Embryonic facial prominence (tissue), 1 donor: ENCODE results near the gene CAMTA1.

Experiments used
- DNase-seq: peaks from one replicate; pipeline ENCODE4 v3.0.0-alpha.2; 2016; ENCODE audit errors: extremely low spot score

Gene CAMTA1

DNA sequence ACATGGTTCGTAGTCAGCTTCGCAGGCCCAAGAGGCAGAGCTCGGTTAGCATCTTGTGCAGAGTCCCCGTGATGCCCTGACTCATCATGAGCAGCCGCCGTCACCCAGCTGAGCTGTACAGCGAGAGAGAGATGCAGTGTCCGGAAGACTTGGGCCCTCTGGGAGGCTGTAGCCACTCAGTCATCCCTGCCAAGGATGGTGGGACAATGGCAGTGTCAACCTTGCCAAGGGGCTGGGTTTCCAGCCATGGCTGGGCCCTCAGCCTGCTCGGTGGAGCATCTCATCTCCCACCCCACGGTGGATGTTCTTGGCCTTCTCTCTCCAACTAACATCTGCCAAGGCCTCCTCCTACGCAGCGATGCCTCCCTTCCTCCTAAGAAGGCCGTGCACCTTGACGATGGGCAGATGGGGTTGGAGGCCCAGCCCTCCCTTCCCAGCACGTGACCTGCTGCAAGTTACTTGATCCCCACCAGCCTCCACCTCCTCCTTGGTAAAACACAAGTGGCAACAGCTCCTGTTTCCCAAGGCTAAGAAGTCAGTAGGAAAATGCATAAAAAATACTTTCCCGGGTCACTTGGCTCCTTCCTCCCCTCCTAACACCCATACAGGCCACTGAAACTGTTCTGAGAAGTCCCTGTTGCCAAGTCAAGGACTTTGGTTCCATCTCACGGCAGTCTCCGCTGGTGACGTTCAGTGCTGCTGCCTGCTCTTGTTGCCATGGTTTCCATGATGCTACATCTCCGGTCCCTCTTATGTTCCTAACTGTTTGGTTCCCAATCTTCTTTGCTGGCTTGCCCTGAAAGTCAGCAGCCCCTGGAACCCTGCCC lies 601.2 kb downstream of the CAMTA1 start:
- DNase-seq: no peak

DNA sequence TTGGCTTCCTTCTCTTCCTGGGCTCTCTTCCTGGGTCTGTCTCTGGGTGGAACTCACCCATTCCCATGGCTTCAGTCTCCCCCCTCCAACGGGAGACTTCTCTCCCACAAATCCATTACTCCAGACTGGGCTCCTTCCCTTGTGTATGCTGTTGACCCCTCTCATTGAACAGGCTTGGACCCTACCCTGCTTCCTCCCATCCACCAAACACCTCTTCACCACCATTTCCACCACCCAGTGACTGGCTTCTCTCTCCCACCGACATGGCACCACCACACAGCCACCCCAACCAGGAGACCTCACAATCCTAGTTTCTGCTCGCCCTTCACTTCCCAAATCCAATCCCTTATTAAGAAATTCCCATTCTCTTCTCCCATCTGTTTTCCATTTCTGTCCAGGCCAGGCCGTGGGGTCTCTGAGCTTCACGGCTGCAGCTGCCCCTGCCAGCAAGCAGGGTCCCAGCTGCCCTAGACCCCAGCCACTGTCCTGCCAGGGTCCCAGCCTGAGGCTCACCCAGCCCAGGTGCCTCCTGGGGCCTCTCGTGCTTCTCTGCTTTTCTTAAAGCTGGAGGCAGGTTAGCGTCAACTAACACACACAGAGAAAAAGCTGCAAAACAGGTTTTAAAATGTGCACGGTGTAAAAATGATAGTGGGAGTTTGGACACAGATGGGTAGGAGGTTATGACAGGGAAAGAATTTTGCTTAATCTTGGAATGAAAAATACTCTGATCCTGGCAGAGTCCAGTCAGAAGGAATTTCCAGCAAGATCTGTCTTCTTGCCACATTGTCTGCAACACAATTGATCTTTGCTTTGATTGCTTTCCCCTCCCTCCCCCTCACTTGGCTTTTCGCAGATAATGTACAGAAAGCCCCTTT lies 602.0 kb downstream of the CAMTA1 start:
- no peak for DNase-seq

DNA sequence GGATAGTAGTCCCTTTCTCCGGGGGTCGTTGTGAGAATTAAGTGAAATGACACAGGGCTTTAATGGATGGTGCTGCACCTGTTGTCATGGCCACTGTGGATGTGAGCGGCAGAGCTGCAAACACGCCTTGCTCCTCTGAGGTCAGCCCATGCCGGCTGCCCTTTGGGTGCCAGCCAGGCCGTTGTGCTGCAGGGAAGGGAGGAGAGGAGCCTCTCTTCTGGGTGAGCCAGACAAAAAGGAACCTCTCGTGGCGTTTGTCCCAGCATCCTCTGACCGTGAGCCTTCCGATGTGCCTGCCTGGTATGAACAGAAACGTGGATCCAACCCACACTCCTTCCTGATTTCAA lies 602.9 kb downstream of the CAMTA1 start:
- no peak for DNase-seq

DNA sequence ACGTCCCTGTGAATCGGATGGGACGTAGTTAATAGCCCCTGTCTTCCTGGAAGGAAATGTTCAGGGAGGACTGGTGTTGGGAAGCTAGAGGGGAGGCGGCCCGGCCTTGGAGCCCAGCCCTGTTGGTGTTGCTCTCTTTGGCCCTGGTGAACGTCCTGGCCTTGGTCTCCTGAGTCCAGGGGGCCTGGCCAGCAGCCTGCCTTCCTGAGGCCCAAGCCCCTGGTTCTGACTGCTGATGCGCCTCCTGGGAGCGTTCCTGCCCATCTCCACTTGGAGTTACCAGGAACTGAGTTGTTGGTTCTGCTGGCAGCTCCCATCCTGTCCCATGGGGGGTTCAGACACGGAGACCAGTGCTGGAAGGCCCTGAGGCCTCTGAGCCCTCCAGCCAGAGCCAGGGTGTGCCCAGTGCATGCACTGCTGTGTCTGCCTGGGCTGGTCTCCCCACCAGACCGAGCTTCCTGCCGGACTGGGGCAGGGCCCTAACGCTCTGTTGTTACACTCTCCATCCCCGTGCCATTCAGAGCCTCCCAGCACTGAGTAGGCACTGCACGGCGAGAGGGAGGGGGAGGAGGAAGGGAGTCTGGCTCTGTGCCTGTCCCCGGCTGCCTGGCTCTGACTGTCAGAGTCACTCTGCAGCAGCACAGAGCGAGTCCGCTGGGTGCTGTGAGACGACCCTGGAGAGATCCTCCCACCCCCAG lies 603.4 kb downstream of the CAMTA1 start:
- no peak for DNase-seq

DNA sequence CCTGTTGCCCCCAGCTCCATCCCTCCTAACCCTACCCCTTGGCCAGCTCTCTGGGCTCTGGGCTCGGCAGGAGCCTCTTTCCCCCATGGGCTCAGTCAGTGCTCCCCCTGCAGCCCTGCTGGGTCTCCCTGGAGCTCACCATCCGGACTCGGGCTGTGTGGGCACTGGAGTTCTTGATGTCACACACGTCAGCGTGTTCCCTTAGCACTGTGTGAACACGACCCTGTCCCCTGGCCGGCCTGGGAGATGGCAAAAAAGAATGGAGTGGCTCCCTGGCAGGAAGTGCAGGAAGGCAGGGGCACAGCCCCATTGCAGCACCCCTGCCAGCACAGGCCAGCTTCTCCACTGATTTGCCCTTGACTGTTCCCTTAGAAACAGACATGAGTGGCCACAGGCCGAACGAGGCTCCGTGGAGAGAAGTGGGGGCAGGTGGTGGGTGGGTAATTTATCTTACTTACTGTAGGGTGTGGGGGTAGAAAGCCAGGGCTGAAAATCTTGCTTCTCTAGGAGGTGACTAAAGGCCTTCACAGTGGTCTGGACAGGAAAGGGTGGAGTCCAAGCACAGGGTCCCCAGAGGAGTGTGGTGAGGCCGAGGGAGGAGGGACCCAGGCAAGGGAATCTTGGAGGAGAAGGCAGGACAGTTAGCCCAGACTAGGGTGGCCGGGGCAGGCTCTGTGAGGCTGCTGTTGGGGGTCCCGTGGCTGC lies 604.1 kb downstream of the CAMTA1 start:
- DNase-seq: no peak

DNA sequence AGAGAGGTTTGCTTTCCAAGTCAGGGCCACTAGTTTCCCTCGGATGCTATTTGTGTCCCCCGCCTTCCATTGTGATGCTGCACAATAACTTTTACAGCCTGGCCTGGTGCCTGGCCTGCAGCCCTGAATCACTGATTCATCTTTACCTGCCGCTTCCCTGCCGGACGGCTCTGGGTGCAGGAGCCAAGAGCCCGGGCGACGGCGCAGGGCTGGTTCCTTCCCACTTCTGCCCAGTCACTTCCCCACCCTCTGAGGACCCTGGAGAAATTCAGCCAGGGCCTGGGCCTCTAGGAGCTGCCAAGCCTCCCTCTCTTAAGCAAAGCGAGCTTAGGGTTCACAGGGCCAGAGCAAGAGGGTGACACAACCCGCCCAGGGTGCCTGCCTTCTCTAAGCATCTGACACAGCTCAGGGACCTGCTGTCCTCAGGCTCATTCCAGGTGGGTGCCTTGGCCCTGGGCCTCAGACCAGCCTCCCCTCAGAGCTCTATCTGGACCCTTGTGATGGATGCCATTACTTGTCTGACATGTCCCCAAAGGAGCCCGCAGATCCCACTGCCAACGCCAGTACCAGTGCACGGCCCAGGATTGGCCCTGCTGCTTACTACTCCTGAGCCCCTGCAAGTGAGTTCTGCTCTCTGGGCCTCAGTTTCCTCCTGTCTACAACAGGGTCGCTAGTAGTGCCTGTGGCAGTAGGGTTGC lies 604.8 kb downstream of the CAMTA1 start:
- no peak for DNase-seq

DNA sequence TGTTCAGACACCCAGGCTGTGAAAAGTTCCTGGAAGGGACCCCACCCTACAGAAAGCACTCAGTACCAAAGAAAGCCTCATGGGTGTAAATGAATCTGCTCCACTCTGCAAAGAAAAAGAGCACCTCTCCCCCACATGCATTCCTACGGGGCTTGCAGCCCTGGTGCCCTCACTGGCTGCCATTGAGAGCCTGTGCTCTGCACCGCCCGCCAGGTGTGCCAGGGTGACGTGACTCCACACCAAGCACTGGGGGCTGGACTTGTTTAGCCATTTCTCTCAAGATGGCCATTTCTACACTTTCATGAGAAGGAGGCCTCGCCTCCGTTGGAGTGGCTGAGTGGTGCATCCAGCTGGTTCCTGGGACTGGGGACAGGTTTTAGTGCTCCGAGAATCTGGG lies 605.3 kb downstream of the CAMTA1 start:
- no peak for DNase-seq

DNA sequence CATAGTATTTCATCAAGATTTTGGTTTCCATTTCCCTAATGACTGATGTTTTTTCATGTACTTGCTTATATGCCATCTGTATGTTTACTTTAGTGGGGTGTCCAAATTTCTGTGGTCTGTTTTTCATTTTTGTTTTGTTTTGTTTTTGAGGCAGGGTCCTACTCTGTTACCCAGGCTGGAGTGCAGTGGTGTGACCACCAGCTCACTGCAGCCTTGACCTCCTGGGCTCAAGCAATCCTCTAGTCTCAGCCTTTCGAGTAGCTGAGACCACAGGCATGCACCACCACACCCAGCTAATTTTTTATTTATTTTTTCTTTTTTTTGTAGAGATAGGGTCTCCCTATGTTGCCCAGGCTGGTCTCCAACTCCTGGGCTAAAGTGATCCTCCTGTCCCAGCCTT lies 607.9 kb downstream of the CAMTA1 start:
- DNase-seq: no peak

DNA sequence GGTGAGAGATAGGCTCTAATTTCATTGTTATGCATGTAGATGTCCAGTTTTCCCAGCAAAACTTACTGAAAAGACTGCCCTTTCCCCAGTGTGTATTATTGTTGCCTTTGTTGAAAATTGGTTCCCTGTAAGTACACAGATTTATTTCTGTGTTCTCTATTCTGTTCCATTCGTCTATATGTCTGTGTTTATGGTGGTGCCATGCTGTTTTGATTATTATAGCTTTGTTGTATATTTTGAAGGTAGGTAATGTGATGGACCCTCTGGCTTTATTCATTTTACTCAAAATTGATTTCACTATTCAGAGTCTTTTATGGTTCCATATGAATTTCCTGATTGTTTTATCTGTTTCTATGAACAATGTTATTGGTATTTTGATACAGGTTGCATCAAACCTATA lies 610.0 kb downstream of the CAMTA1 start:
- no peak for DNase-seq

DNA sequence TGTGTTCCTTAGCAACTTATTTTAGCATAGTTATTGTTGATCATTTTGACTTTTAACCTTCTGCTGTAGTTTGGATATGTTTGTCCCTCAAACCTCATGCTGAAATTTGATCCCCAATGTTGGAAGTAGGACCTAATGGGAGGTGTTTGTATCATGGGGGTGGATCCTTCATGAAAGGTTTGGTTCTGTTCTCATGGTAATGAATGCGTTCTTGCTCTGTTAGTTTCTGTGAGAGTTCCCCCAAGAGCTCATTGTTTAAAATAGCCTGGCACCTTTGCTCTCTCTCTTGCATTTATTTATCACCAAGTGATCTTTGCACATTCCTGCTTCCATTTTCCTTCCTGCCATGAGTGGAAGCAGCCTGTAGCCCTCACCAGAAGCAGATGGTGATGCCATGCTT lies 613.7 kb downstream of the CAMTA1 start:
- no peak for DNase-seq

DNA sequence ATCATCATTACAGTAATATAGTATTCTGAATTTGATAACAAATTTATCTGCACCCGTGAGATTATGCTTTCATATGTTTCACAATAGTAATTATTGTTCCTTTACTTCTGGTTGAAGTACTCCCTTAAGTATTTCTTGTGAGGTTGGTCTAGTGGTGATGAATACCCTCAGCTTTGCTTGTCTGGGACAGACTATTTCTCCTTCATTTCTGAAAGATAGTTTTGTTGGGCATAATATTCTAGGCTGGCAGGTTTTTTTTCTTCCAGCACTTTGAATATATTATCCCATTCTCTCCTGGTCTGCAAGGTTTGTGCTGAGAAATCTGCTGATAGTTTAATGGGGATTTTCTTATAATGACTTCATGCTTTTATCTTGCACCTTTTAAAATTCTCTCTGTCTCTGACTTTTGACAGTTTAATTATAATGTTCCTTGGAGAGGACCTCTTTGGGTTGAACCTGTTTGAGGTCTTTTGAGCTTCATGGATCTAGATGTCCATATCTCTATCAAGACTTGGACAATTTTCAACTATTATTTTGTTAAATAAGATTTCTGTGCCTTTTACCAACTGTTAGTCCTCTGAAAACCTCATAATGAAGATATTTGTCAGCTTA lies 614.4 kb downstream of the CAMTA1 start:
- DNase-seq: no peak

DNA sequence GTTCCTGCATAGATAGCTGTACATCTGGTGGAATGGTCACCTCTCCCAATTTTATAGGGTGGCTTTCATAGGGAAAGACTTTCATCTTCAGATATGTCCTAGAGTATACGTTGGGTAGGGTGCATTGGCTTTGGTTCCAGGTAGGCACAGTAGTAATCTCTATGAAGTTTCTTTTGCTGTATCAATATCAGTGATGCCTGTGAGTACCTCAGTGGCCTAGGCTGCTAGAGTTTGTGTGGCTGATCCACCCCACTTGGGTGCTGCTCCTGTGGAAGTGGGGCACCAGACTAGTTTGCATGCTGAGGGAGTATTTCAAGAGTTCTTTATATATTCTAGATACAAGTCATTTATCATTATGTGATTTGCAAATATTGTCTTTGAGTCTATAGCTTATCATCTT lies 615.3 kb downstream of the CAMTA1 start:
- DNase-seq: no peak

DNA sequence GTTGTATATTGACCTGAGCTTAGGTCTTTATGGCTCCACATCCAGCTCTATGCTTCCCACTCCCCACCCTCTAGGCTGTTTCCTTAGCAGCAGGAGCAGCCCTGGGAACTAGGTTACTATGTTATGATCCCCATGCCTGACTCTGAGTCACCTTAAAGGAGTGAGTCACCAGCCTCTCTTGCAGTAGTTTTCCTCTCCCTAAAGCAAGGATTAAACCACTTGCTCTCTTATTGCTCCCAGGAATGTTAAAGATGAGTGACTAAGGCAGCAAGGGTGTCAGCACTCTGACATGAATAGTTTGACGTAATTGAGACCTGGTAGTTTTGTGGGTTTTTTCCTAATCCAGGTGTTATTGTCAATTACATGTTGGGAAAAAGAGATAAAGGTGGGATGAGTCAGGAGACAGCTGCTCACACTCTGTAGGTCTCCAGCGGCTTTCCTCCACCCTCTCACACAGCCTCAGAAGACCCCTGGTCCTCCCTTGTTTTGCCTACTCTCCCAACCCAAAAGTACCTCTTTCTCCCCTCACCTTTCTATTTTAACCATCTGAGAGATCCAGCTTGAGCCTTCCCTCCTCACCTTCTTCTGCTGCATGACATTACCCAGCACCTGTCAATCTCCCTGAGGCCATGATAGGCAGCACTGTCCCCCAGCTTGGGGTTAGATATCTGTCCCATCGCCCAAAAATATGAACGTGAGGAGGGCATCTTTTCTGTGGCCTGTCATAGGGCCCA lies 616.7 kb downstream of the CAMTA1 start:
- peak; percentile 10 for DNase-seq

DNA sequence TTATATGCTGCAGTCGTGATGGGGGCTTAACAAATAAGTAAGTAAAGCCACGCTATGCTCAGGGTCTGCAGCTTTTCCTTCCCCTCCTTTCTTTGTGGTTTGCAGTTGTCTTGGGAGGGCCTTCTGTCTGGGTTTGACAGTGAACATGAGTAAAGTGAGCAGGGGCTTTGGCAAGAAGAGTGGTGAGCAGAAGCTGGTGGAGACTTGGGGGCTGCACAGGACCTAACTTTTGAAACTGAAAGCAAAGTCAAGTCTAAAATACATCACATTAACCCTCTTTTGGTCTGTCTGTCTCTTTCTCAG lies 617.2 kb downstream of the CAMTA1 start:
- DNase-seq: no peak

DNA sequence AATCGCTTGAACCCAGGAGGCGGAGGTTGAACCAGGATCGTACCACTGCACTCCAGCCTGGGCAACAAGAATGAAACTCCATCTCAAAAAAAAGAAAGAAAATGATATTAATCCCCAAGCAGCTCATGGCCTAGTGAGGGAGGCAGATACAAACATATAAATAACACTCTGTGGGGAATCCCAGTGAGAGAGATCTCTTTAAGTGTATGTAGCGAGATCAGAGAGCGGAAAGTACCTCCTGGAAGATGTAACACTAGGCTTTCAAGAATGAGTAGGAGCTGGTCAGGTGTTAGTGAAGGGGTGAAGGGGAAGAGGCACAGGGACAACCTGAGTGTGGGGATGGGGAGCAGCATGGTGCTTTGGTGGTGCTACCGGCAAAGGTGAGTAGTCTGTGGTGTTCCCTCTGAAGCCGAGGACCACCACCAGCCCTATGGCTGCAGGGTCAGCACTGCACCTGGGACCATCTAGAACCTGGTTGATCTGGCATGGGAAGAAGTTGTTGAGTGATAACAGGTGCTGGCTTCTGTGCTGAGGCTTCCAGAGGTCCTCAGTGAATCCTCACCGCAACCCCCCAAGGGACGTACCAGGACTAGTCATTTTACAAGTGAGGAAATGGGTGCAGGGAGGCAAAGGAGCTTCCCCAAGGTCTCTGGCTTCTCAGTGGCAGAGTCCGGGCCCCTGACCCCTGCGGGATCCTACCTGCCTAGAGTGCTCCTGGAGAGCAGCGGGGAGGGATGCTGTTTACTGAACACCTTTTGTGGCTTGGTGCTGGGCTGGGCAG lies 618.2 kb downstream of the CAMTA1 start:
- DNase-seq: no peak

DNA sequence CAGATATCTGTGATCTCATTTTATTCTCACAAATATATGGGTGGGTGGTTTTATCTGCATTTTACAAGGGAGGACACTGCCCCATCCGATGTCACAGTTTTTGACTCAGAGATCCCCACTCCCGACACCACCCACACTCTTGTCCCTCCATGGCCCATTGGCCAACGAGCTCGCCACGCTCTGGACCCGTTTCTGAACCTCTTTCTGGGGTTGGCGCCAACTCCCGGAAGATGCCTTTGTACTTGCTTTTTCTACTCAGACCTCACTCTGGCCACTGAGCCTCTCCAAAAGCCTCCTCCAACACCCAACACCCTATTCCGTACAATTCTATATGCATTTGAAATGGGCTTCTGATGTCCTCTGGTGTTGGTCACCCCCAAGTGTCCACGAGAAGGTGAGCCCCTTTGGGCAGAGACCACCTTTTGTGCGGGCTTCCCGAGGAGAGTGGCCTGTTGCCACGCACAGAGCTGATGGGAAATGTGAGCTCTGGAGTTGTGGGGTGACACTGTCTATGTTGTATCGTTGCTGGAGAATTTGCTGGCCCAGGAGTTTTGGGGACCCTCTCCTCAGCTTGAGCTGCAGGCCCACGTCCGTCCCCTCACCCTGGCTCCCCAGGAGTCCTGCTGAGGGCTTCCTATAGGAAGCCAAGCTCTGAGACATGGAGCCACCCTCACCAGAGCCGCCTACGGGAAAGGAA lies 618.9 kb downstream of the CAMTA1 start:
- DNase-seq: no peak

DNA sequence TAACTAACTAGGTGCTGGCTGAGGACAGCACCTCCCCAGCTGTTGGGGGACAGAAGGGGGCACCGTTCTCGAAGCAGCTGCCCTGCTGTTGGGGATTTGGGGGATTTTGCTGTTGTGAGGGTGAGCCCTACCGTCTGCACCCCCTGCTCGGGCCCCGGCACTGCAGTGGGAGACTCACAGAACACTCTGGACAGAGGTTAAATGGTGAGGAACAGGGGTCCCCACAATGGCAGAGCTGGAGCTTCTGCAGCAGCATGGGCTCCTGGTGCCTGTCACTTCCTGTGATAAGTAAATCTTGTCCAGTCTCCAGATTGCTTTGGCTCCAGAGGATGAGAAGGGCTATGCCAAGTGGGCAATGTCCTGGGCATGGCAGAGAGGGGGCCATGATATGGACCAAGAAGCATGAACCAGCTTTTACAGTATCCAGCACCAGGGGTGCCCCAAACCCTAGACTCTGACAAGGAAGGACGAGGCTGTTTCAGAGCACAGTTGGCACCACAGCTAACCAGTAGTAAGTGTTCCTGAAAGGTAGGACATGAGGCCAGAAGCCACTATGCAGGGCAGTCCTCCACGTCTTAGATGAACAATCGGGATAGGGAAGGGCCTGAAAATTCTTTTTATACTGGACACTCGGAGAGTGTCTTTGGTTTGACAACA lies 620.7 kb downstream of the CAMTA1 start:
- no peak for DNase-seq
